Measurements from ENCODE around the gene TOP2B. TPM values are rescaled to one million over a fixed set of nuclear protein-coding genes. Genes with fewer than 3 reads are reported as not detected.
A peak's percentile ranks its signal among the peaks of the same experiment; 100 is the strongest.

Gene TOP2B
- total RNA-seq, 2 experiments from 2014 or later = 165 to 171 TPM

- CTCF ChIA-PET = interaction anchor here (1.6 kb wide), 1 partner anchor 9 kb away, joined by 8 read pairs; no protein-coding TSS in a partner anchor
- Mint-ChIP-seq H3K36me3 (ENCODE audit: low read depth) (peaks cover 12% of the 10 kb centered on the region), H3K27me3 (no peaks in the 10 kb centered on the region), H3K9me3 (no peaks in the 10 kb centered on the region), H3K4me1 (ENCODE audit: low read depth) (peaks cover 80% of the 10 kb centered on the region), H3K27ac (peak overlapping the region; percentile 9), H3K4me3 (no peak overlapping the region)
- TF ChIP-seq, protein P1, sequence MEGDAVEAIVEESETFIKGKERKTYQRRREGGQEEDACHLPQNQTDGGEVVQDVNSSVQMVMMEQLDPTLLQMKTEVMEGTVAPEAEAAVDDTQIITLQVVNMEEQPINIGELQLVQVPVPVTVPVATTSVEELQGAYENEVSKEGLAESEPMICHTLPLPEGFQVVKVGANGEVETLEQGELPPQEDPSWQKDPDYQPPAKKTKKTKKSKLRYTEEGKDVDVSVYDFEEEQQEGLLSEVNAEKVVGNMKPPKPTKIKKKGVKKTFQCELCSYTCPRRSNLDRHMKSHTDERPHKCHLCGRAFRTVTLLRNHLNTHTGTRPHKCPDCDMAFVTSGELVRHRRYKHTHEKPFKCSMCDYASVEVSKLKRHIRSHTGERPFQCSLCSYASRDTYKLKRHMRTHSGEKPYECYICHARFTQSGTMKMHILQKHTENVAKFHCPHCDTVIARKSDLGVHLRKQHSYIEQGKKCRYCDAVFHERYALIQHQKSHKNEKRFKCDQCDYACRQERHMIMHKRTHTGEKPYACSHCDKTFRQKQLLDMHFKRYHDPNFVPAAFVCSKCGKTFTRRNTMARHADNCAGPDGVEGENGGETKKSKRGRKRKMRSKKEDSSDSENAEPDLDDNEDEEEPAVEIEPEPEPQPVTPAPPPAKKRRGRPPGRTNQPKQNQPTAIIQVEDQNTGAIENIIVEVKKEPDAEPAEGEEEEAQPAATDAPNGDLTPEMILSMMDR (IDR thresholded peaks at IDR 0.05) = no peak
- POLR2A ChIA-PET = no interaction called here
- ATAC-seq (no peak), DNase-seq (no peak)
- intact Hi-C loops (cut with micrococcal nuclease) = no loop called here
These were observed 7.4 kb downstream of the TOP2B start for GRCh38 chr3:25657293-25657692.

DNA sequence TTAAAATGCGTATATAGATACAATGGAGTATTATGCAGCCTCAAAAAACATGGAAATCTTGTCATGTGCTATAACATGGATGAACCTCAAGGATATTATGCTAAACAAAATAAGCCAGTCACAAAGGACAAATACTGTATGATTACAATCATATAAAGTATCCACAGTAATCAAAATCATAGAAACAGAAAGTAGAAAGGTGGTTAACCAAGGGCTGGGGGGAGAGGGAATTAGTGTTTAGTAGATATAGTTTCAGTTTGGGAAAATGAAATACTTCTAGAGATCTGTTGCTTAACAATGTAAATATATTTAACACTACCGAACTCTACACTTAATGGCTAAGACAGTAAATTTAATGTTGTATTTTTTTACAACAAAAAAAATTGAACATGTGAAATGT lies 9.0 kb downstream of the TOP2B start:
- ATAC-seq = peak; percentile 27
- no peaks in the 10 kb centered on the region for H3K27me3 Mint-ChIP-seq
- intact Hi-C loops (cut with micrococcal nuclease) = no loop called here
- no peak overlapping the region for H3K27ac Mint-ChIP-seq
- peaks cover 76% of the 10 kb centered on the region for H3K4me1 Mint-ChIP-seq (ENCODE audit: low read depth)
- TF ChIP-seq, protein P1 (IDR thresholded peaks at IDR 0.05) = no peak
- H3K9me3 Mint-ChIP-seq = peaks cover 5% of the 10 kb centered on the region
- no peak for DNase-seq
- ChIA-PET CTCF (no interaction called here), POLR2A (no interaction called here)
- no peak overlapping the region for H3K4me3 Mint-ChIP-seq
- peaks cover 24% of the 10 kb centered on the region for H3K36me3 Mint-ChIP-seq (ENCODE audit: low read depth)

- H3K27ac Mint-ChIP-seq = no peak overlapping the region
- ChIA-PET CTCF (interaction anchor here (1.7 kb wide), 1 partner anchor 203 kb away, joined by 4 read pairs; no protein-coding TSS in a partner anchor), POLR2A (interaction anchor here (1.0 kb wide), 1 partner anchor 18 kb away, joined by 3 read pairs; no protein-coding TSS in a partner anchor)
- TF ChIP-seq, protein P1 (IDR thresholded peaks at IDR 0.05) = no peak
- DNase-seq = no peak
- H3K27me3 Mint-ChIP-seq = no peaks in the 10 kb centered on the region
- H3K9me3 Mint-ChIP-seq = peaks cover 14% of the 10 kb centered on the region
- no peak for ATAC-seq
- no peak overlapping the region for H3K4me3 Mint-ChIP-seq
- peaks cover 71% of the 10 kb centered on the region for H3K4me1 Mint-ChIP-seq (ENCODE audit: low read depth)
- peaks cover 31% of the 10 kb centered on the region for H3K36me3 Mint-ChIP-seq (ENCODE audit: low read depth)
- intact Hi-C loops (cut with micrococcal nuclease) = no loop called here
These were observed 10.1 kb downstream of the TOP2B start for GRCh38 chr3:25654576-25654975.

- ATAC-seq (no peak), DNase-seq (no peak)
- H3K36me3 Mint-ChIP-seq (ENCODE audit: low read depth) = peaks cover 40% of the 10 kb centered on the region
- ChIA-PET CTCF (no interaction called here), POLR2A (no interaction called here)
- TF ChIP-seq, protein P1 (IDR thresholded peaks at IDR 0.05) = no peak
- peaks cover 73% of the 10 kb centered on the region for H3K4me1 Mint-ChIP-seq (ENCODE audit: low read depth)
- intact Hi-C loops (cut with micrococcal nuclease) = no loop called here
- no peak overlapping the region for H3K27ac Mint-ChIP-seq
- H3K4me3 Mint-ChIP-seq = no peak overlapping the region
- peaks cover 22% of the 10 kb centered on the region for H3K9me3 Mint-ChIP-seq
- H3K27me3 Mint-ChIP-seq = no peaks in the 10 kb centered on the region
These were observed 11.4 kb downstream of the TOP2B start for GRCh38 chr3:25653322-25653721.

DNA sequence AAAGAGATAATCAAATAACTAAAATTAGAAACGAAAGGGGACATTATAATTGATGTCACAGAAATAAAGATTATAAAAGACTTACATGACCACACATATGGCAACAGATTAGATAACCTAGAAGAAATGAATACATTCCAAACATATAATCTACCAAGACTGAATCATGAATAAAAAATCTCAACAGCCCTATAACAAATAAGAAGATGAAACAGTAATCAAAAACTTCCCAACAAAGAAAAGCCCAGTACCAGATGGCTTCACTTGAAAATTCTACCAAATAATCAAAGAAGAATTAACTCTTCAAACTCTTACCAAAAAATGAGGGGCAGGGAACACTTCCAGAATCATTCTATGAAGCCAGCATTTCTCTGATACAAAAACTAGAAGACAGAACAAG lies 11.8 kb downstream of the TOP2B start:
- CTCF ChIA-PET = no interaction called here
- Mint-ChIP-seq H3K9me3 (peaks cover 22% of the 10 kb centered on the region), H3K27ac (no peak overlapping the region), H3K36me3 (ENCODE audit: low read depth) (peaks cover 43% of the 10 kb centered on the region), H3K27me3 (no peaks in the 10 kb centered on the region), H3K4me3 (no peak overlapping the region), H3K4me1 (ENCODE audit: low read depth) (peaks cover 75% of the 10 kb centered on the region)
- TF ChIP-seq, protein P1 (IDR thresholded peaks at IDR 0.05) = no peak
- intact Hi-C loops (cut with micrococcal nuclease) = no loop called here
- no peak for DNase-seq
- ATAC-seq = no peak
- POLR2A ChIA-PET = no interaction called here

Measured in activated CD8-positive, alpha-beta T cell treated with anti-CD3 and anti-CD28 coated beads for 36 hours (primary cell).